ENCODE data around the gene PDC.

DNA sequence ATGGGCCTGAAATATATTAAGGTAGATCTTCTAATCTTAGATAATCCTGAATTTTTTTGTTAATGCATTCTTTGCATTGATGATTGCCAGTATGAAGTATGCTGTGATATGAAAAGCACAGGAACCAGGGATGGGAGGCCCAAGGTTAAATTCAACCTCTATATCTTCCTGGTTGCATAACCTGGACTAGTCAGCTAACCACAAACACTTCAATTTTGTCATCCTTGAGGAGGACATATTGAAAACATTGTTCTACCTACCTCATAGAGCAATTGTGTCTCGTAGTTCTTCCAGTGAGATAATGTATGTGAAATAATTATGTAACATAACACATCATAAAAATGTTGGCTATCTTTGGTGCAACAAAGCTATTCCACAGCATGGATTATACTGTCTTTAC lies 25.6 kb downstream of the PDC start:
- TF ChIP-seq, protein P1, sequence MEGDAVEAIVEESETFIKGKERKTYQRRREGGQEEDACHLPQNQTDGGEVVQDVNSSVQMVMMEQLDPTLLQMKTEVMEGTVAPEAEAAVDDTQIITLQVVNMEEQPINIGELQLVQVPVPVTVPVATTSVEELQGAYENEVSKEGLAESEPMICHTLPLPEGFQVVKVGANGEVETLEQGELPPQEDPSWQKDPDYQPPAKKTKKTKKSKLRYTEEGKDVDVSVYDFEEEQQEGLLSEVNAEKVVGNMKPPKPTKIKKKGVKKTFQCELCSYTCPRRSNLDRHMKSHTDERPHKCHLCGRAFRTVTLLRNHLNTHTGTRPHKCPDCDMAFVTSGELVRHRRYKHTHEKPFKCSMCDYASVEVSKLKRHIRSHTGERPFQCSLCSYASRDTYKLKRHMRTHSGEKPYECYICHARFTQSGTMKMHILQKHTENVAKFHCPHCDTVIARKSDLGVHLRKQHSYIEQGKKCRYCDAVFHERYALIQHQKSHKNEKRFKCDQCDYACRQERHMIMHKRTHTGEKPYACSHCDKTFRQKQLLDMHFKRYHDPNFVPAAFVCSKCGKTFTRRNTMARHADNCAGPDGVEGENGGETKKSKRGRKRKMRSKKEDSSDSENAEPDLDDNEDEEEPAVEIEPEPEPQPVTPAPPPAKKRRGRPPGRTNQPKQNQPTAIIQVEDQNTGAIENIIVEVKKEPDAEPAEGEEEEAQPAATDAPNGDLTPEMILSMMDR (optimal IDR thresholded peaks at IDR 0.05 in 1 of 3, IDR thresholded peaks at IDR 0.05 in 1 of 3, conservative IDR thresholded peaks at IDR 0.05 in 1 of 3; ENCODE audit: extremely low read depth in 1 of 3, insufficient read depth in 2 of 3, low read length in 3 of 3): no peak
- TF ChIP-seq EZH2 (IDR thresholded peaks at IDR 0.05; ENCODE audit: low read length): no peak

Measured in keratinocyte (primary cell).